Mesendoderm (in vitro differentiated cells): ENCODE results near the gene CDK6.

Experiments used
- DNase-seq: peaks from one replicate; pipeline ENCODE4 v3.0.0; 2013
- H2AK5ac ChIP-seq: 2 replicates; pipeline ENCODE4 v1.6.1; 2013; ENCODE audit warnings: low read length, inconsistent platforms
- H2BK120ac ChIP-seq: 2 replicates; pipeline ENCODE4 v1.6.1; 2013; ENCODE audit warnings: low read depth, mild to moderate bottlenecking, low read length, moderate library complexity, mixed read lengths
- H2BK15ac ChIP-seq: replicated peaks from 2 replicates; pipeline ENCODE4 v1.6.1; 2013; ENCODE audit warnings: low read depth, mild to moderate bottlenecking, moderate library complexity
- H2BK5ac ChIP-seq: 2 replicates; pipeline ENCODE4 v1.6.1; 2013; ENCODE audit warnings: low read length, inconsistent platforms
- H3K18ac ChIP-seq: 2 replicates; pipeline ENCODE4 v1.6.1; 2013; ENCODE audit warnings: mild to moderate bottlenecking, low read length, mixed read lengths
- H3K23ac ChIP-seq: one replicate; pipeline ENCODE4 v1.6.1; 2013; ENCODE audit warnings: low read length
- H3K27ac ChIP-seq: 2 replicates; pipeline ENCODE4 v1.5.1; 2013; ENCODE audit warnings: low read depth, mild to moderate bottlenecking, inconsistent platforms, low read length, moderate library complexity
- H3K27me3 ChIP-seq: 2 replicates; pipeline ENCODE4 v1.6.1; 2013; ENCODE audit warnings: low read length, control low read depth, mild to moderate bottlenecking, inconsistent platforms; ENCODE audit not compliant: insufficient read depth, poor library complexity
- H3K36me3 ChIP-seq: 2 replicates; pipeline ENCODE4 v1.6.1; 2013; ENCODE audit warnings: low read length, inconsistent platforms; ENCODE audit not compliant: control insufficient read depth, insufficient read depth
- H3K4ac ChIP-seq: one replicate; pipeline ENCODE4 v1.6.1; 2013; ENCODE audit warnings: low read depth, mild to moderate bottlenecking, low read length, moderate library complexity
- H3K4me1 ChIP-seq: 2 replicates; pipeline ENCODE4 v1.6.1; 2013; ENCODE audit warnings: low read depth, low read length, inconsistent platforms; ENCODE audit not compliant: control insufficient read depth
- H3K4me2 ChIP-seq: 2 replicates; pipeline ENCODE4 v1.6.1; 2013; ENCODE audit warnings: low read length
- H3K4me3 ChIP-seq: 2 replicates; pipeline ENCODE4 v1.5.1; 2013; ENCODE audit warnings: mild to moderate bottlenecking, low read length
- H3K56ac ChIP-seq: one replicate; pipeline ENCODE4 v1.6.1; 2013; ENCODE audit warnings: low read length
- H3K79me1 ChIP-seq: 2 replicates; pipeline ENCODE4 v1.6.1; 2013; ENCODE audit warnings: low read length, inconsistent platforms
- H3K79me2 ChIP-seq: 2 replicates; pipeline ENCODE4 v1.6.1; 2013; ENCODE audit warnings: mild to moderate bottlenecking, low read length; ENCODE audit not compliant: control insufficient read depth, insufficient read depth
- H3K9ac ChIP-seq: 2 replicates; pipeline ENCODE4 v1.6.1; 2013; ENCODE audit warnings: low read length, inconsistent platforms
- H4K5ac ChIP-seq: one replicate; pipeline ENCODE4 v1.6.1; 2013; ENCODE audit warnings: low read length
- H4K8ac ChIP-seq: one replicate; pipeline ENCODE4 v1.6.1; 2013; ENCODE audit warnings: low read depth, mild to moderate bottlenecking, control low read depth, low read length, moderate library complexity
- WGBS: extraction: QIAGEN DNeasy Blood & Tissue Kit; methylation state at CpG from one replicate; pipeline ENCODE4 v1.1.7; 2013; ENCODE audit warnings: low lambda C conversion rate, missing lambda C conversion rate; ENCODE audit not compliant: insufficient coverage; ENCODE audit errors: extremely low coverage; 5-methylcytosine and 5-hydroxymethylcytosine counted together

The CDK6 gene

GRCh38 chr7:92799446-92800211 is 36.7 kb downstream of the CDK6 start:
- Histone ChIP-seq H4K8ac (no peak overlapping the region), H3K36me3 (no peaks in the 10 kb centered on the region), H3K27me3 (no peaks in the 10 kb centered on the region), H3K4me2 (no peak overlapping the region), H3K4me1 (no peaks in the 10 kb centered on the region), H2BK5ac (no peak overlapping the region), H3K79me1 (peaks cover 3% of the 10 kb centered on the region), H2BK120ac (no peak overlapping the region), H3K9ac (no peak overlapping the region), H3K4ac (no peak overlapping the region), H3K56ac (no peak overlapping the region), H3K4me3 (no peak overlapping the region), H3K23ac (no peak overlapping the region), H2BK15ac (no peak overlapping the region), H4K5ac (no peak overlapping the region), H3K79me2 (no peaks in the 10 kb centered on the region), H3K27ac (no peak overlapping the region), H3K18ac (no peak overlapping the region), H2AK5ac (no peak overlapping the region)
- no CpG with 5 or more reads among the region's 3 CpGs for WGBS
- no peak for DNase-seq

- Histone ChIP-seq H3K79me2 (no peaks in the 10 kb centered on the region), H3K23ac (no peak overlapping the region), H3K36me3 (no peaks in the 10 kb centered on the region), H3K4me2 (no peak overlapping the region), H3K79me1 (peaks cover 3% of the 10 kb centered on the region), H2AK5ac (no peak overlapping the region), H3K27me3 (no peaks in the 10 kb centered on the region), H3K4ac (no peak overlapping the region), H3K4me3 (no peak overlapping the region), H2BK15ac (no peak overlapping the region), H3K27ac (no peak overlapping the region), H4K5ac (no peak overlapping the region), H2BK120ac (no peak overlapping the region), H2BK5ac (no peak overlapping the region), H3K9ac (no peak overlapping the region), H4K8ac (no peak overlapping the region), H3K18ac (no peak overlapping the region), H3K56ac (no peak overlapping the region), H3K4me1 (no peaks in the 10 kb centered on the region)
- no peak for DNase-seq
- no CpG with 5 or more reads among the region's 1 CpG for WGBS
These were observed 37.7 kb downstream of the CDK6 start for GRCh38 chr7:92798517-92799249.

GRCh38 chr7:92797693-92798092 is 38.7 kb downstream of the CDK6 start:
- Histone ChIP-seq H3K9ac (no peak overlapping the region), H4K8ac (no peak overlapping the region), H3K27ac (no peak overlapping the region), H2BK15ac (no peak overlapping the region), H3K56ac (no peak overlapping the region), H2BK120ac (no peak overlapping the region), H3K4me2 (no peak overlapping the region), H3K4ac (no peak overlapping the region), H3K79me1 (peaks cover 3% of the 10 kb centered on the region), H3K4me3 (no peak overlapping the region), H3K27me3 (no peaks in the 10 kb centered on the region), H4K5ac (no peak overlapping the region), H3K23ac (no peak overlapping the region), H3K4me1 (no peaks in the 10 kb centered on the region), H3K36me3 (no peaks in the 10 kb centered on the region), H3K79me2 (no peaks in the 10 kb centered on the region), H2AK5ac (no peak overlapping the region), H3K18ac (no peak overlapping the region), H2BK5ac (no peak overlapping the region)
- peak; percentile 32 for DNase-seq
- WGBS, result no CpG with 5 or more reads among the region's 4 CpGs

- no peak overlapping the region for H2AK5ac ChIP-seq
- no peak overlapping the region for H3K4me3 ChIP-seq
- no peak overlapping the region for H2BK15ac ChIP-seq
- H2BK120ac ChIP-seq, result no peak overlapping the region
- H3K79me2 ChIP-seq, result no peaks in the 10 kb centered on the region
- H3K4me2 ChIP-seq, result no peak overlapping the region
- no peak overlapping the region for H3K27ac ChIP-seq
- no peak overlapping the region for H3K56ac ChIP-seq
- no peak overlapping the region for H3K4ac ChIP-seq
- no peak overlapping the region for H2BK5ac ChIP-seq
- no CpG with 5 or more reads among the region's 1 CpG for whole genome bisulfite sequencing
- H3K36me3 ChIP-seq, result no peaks in the 10 kb centered on the region
- no peak overlapping the region for H3K9ac ChIP-seq
- no peak overlapping the region for H4K8ac ChIP-seq
- no peak overlapping the region for H3K23ac ChIP-seq
- H3K79me1 ChIP-seq, result peaks cover 3% of the 10 kb centered on the region
- H3K18ac ChIP-seq, result no peak overlapping the region
- no peaks in the 10 kb centered on the region for H3K27me3 ChIP-seq
- H4K5ac ChIP-seq, result no peak overlapping the region
- H3K4me1 ChIP-seq, result no peaks in the 10 kb centered on the region
- DNase-seq, result no peak
These were observed 39.1 kb downstream of the CDK6 start for GRCh38 chr7:92797284-92797683.

DNA sequence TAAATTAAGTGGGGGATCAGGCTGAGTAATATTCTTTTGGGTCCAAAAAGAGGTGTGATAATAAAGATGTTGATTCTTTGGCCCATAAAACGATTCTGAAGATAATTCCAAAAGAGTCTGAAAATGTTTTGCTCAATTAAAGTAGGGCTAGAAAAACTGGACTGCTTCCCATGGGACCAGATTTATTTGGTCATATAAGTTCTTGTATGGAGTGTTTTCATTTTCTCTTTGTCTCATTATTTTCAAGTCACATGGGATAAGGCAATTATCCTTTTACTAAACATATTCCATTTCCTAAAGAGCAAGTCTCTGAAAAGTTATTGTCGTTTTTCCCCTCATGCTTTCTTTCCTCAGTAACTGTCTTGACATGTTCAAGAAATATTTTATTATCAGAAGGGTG is 41.5 kb downstream of the CDK6 start:
- no peak overlapping the region for H4K8ac ChIP-seq
- H2BK15ac ChIP-seq, result no peak overlapping the region
- no peak overlapping the region for H2BK120ac ChIP-seq
- H3K79me2 ChIP-seq, result no peaks in the 10 kb centered on the region
- no peak overlapping the region for H3K18ac ChIP-seq
- no peaks in the 10 kb centered on the region for H3K27me3 ChIP-seq
- no peak overlapping the region for H4K5ac ChIP-seq
- no peak overlapping the region for H3K27ac ChIP-seq
- no peak for DNase-seq
- no peak overlapping the region for H3K4ac ChIP-seq
- H2BK5ac ChIP-seq, result no peak overlapping the region
- no peaks in the 10 kb centered on the region for H3K4me1 ChIP-seq
- no CpG with 5 or more reads among the region's 2 CpGs for WGBS
- no peak overlapping the region for H3K9ac ChIP-seq
- no peaks in the 10 kb centered on the region for H3K36me3 ChIP-seq
- H3K4me3 ChIP-seq, result no peak overlapping the region
- H3K56ac ChIP-seq, result no peak overlapping the region
- H3K79me1 ChIP-seq, result peaks cover 5% of the 10 kb centered on the region
- H2AK5ac ChIP-seq, result no peak overlapping the region
- no peak overlapping the region for H3K23ac ChIP-seq
- no peak overlapping the region for H3K4me2 ChIP-seq
